B cell (primary cell): ENCODE data around the gene ITPK1.

Experiments used
- EZH2 ChIP-seq: IDR thresholded peaks from 2 replicates; pipeline ENCODE4 v1.6.1; 2012; ENCODE audit warnings: borderline replicate concordance, low read depth, mild to moderate bottlenecking, moderate library complexity, low read length; ENCODE audit not compliant: insufficient read depth, poor library complexity, severe bottlenecking
- TF ChIP-seq, protein P1 (sequence below): fragments of 200-600 bp; IDR thresholded peaks from one replicate; pipeline ENCODE4 v1.8.0; 2022; ENCODE audit warnings: antibody characterized with exemption, mild to moderate bottlenecking

DNA sequence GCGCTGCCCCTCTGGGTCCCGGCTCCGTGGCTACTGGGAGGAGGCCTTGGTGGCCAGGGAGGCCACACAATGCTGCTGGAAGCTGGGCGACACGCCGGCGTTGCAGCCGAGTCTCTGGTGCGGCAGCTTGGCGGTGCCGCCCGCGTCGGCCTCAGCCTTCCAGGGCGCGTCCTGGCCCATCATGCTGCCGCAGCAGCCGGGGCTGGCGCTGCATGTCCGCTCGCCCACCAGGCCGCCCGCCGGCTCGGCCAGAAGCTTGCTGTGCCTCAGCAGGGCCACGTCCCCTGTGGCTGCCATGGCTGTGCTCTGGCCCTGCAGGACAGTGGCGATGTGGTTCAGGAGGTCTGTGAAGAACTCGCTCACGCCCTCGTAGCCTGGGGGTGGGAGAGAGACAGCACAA, 174.2 kb downstream of the ITPK1 start:
- TF ChIP-seq, protein P1, sequence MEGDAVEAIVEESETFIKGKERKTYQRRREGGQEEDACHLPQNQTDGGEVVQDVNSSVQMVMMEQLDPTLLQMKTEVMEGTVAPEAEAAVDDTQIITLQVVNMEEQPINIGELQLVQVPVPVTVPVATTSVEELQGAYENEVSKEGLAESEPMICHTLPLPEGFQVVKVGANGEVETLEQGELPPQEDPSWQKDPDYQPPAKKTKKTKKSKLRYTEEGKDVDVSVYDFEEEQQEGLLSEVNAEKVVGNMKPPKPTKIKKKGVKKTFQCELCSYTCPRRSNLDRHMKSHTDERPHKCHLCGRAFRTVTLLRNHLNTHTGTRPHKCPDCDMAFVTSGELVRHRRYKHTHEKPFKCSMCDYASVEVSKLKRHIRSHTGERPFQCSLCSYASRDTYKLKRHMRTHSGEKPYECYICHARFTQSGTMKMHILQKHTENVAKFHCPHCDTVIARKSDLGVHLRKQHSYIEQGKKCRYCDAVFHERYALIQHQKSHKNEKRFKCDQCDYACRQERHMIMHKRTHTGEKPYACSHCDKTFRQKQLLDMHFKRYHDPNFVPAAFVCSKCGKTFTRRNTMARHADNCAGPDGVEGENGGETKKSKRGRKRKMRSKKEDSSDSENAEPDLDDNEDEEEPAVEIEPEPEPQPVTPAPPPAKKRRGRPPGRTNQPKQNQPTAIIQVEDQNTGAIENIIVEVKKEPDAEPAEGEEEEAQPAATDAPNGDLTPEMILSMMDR: no peak
- no peak for TF ChIP-seq EZH2
